ENCODE results near the gene DNAAF5. TPM values are rescaled to one million over a fixed set of nuclear protein-coding genes. Genes with fewer than 3 reads are reported as not detected.

The DNAAF5 gene
- total and polyA plus RNA-seq, 2 of the 13 experiments (the other 11 are each of a cell fraction or from before 2014, with no cell fraction given), result 11.9 to 21.5 TPM

DNA sequence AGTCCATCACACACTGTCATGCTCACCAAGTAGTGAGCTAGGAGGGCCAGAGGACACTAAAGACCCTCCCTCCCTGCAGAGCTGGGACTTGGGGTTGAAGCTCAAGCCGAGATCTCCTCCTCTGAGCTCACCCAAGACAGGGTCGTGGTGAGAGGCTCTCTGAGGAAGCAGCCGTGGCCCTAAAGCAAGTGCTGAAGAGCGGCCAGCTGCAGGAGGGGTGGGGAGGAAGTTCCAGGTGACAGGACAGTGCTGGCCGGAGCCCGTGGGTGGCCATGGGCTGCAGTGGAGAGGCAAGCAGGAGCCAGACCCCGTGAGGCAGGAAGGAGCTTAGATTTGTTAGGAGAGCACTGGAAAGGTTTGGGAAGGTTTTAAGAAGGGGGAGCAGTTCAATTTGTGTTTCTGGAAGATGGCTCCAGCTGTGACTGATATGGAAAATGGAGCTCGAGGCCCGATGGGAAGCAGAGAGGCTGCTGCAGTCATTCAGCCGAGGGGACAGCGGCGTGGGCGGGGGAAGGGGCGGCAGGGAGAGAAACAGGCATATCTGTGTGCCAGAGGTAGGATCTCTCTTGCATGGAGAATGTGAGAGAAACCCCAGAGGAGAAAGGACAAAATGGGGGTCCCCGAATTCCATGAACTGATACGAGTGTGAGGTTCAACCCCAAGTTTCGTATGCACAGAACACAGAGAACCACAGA lies 26.9 kb upstream of the DNAAF5 start:
- CTCF ChIA-PET (ENCODE audit: low intra/inter-chr PET ratio, low total read pairs), result no interaction called here
- POLR2A ChIA-PET, result no interaction called here
- Histone ChIP-seq H3K27ac (ENCODE audit: extremely low read length, insufficient read depth, low read length) (no peak overlapping the region), H3K36me3 (replicated peaks in 1 of 2; ENCODE audit: control insufficient read depth in 1 of 2, insufficient read depth in 2 of 2, low read length in 2 of 2) (peaks cover 3 to 24% of the 10 kb centered on the region in 2 experiments; a peak in 4 of 5 replicates), H3K9me3 (ENCODE audit: low read length) (peaks cover 8% of the 10 kb centered on the region; the same call in 1 of the 2 replicates), H3K79me2 (ENCODE audit: insufficient read depth, low read length) (no peaks in the 10 kb centered on the region), H3K9ac (ENCODE audit: insufficient read depth, low read depth, low read length) (no peak overlapping the region), H3K4me1 (ENCODE audit: insufficient read depth, low read length) (no peaks in the 10 kb centered on the region), H3K27me3 (ENCODE audit: control insufficient read depth in 1 of 2, insufficient read depth in 2 of 2, low read length in 2 of 2) (no peaks in the 10 kb centered on the region), H4K20me1 (ENCODE audit: insufficient read depth, low read length) (no peaks in the 10 kb centered on the region), H3K4me2 (ENCODE audit: low read depth, low read length) (no peak overlapping the region), H3K4me3 (replicated peaks in 1 of 3; ENCODE audit: insufficient read depth in 1 of 3, low read depth in 2 of 3, low read length in 3 of 3) (no peak overlapping the region), H2AFZ (ENCODE audit: low read length) (no peak overlapping the region)
- TF ChIP-seq RBM39 (IDR thresholded peaks at IDR 0.05; ENCODE audit: low read depth, low read length, poor library complexity, severe bottlenecking) (no peak), HIVEP1 (CRISPR knock-in tag; IDR thresholded peaks at IDR 0.05) (no peak), XBP1 (CRISPR knock-in tag; IDR thresholded peaks at IDR 0.05) (no peak), ZEB1 (IDR thresholded peaks at IDR 0.05; ENCODE audit: insufficient replicate concordance, low read depth) (no peak), PATZ1 (CRISPR knock-in tag; IDR thresholded peaks at IDR 0.05) (no peak), HOXA3 (CRISPR knock-in tag; IDR thresholded peaks at IDR 0.05) (no peak), TAF15 (IDR thresholded peaks at IDR 0.05; ENCODE audit: low read depth, low read length, poor library complexity, severe bottlenecking) (no peak), CTCF (CRISPR knock-in tag; IDR thresholded peaks at IDR 0.05) (no peak), IRF2 (CRISPR knock-in tag; IDR thresholded peaks at IDR 0.05) (no peak), ZNF775 (CRISPR knock-in tag; IDR thresholded peaks at IDR 0.05; ENCODE audit: borderline replicate concordance) (no peak), ZNF615 (CRISPR knock-in tag; IDR thresholded peaks at IDR 0.05; ENCODE audit: borderline replicate concordance) (no peak), MEIS1 (CRISPR knock-in tag; IDR thresholded peaks at IDR 0.05; ENCODE audit: borderline replicate concordance) (no peak)
- ATAC-seq (no peak), DNase-seq (ENCODE audit: low spot score) (no peak), FAIRE-seq (no peak)
- intact Hi-C loops (cut with micrococcal nuclease; ENCODE audit: unreplicated experiment) (no loop called here), in situ Hi-C loops (cut with HindIII; ENCODE audit: extremely low pct_ligation_motif_present, low pct_unique_long_range_greater_than_20kb) (no loop called here)
- WGBS (ENCODE audit: low lambda C conversion rate), result 98% methylated on average over 15 of the region's 17 CpGs
- BruUV-seq (replicated peaks), result no TSS peak

Measured in HepG2 (cell line).